ENCODE data around the gene SLC30A7.

DNA sequence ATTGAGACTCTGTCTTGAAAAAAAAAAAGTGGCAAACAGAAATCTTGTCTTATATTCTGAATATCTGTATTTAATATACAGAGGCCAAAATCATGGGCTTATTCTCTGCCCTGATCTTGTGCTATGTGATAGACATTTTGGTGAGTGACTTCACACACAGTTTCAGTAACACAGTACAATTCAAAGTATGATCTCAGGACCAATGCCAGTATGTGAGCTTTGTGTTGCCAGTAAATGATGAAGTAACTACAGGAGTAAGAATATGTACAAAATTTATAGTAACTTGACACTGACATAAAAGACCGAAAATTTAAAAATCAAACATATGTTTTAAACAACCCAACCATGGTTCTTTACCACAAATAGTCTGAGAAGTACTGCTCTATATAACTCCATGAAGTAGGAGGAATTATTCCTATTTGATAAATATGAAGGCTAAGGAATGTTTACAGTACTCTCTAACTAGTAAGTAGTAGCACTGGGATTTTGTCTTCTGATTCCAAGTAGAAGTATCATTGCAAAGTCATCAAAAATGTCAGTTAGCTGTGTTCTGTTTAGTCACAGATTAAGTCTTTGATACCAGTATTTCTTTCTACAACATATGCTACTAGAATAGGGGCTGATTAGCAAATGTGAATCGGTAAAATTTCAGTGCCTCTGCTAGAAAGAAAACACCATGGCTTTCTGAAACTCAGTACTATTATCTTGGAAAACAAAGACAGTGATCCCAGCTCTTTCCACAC is 104.4 kb downstream of the SLC30A7 start:
- TF ChIP-seq CHD2 (IDR thresholded peaks at IDR 0.05; ENCODE audit: low read length, partially characterized antibody) = no peak
- no peak for TF ChIP-seq EZH2phosphoT487 (IDR thresholded peaks at IDR 0.05; ENCODE audit: borderline replicate concordance, low read depth)
- no peak for TF ChIP-seq CTCF (IDR thresholded peaks at IDR 0.05)
- no peak for TF ChIP-seq REST (IDR thresholded peaks at IDR 0.05; ENCODE audit: low read depth, low read length)
- TF ChIP-seq, protein P1, sequence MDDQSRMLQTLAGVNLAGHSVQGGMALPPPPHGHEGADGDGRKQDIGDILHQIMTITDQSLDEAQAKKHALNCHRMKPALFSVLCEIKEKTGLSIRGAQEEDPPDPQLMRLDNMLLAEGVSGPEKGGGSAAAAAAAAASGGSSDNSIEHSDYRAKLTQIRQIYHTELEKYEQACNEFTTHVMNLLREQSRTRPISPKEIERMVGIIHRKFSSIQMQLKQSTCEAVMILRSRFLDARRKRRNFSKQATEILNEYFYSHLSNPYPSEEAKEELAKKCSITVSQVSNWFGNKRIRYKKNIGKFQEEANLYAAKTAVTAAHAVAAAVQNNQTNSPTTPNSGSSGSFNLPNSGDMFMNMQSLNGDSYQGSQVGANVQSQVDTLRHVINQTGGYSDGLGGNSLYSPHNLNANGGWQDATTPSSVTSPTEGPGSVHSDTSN (IDR thresholded peaks at IDR 0.05) = no peak
- TF ChIP-seq MEF2A (IDR thresholded peaks at IDR 0.05; ENCODE audit: borderline replicate concordance, low read depth) = no peak
- no peak for TF ChIP-seq USF2 (IDR thresholded peaks at IDR 0.05; ENCODE audit: borderline replicate concordance, low read depth, low read length)
- no peak for TF ChIP-seq FOSL2 (IDR thresholded peaks at IDR 0.05; ENCODE audit: borderline replicate concordance, low read depth)
